Transverse colon (tissue), 4 donors: Measurements from ENCODE around the gene UBAC2.
A peak's percentile ranks its signal among the peaks of the same experiment; 100 is the strongest.

Experiments used
- EP300 ChIP-seq: sonication (generic); formaldehyde crosslinking; IDR thresholded peaks from one replicate; pipeline ENCODE4 v1.6.1; 2017; ENCODE audit warnings: antibody characterized with exemption, low read depth
- POLR2A ChIP-seq: fragments of 450-650 bp; IDR thresholded peaks from one replicate; pipeline ENCODE4 v1.6.1; 2016; ENCODE audit warnings: antibody characterized with exemption, mild to moderate bottlenecking, moderate library complexity
- POLR2AphosphoS5 ChIP-seq, 3 donors: sonication (generic); formaldehyde crosslinking; IDR thresholded peaks; one replicate each; pipeline ENCODE4 v1.6.1; 2016; ENCODE audit warnings: antibody characterized with exemption in 3 of 3
- TF ChIP-seq, protein P1 (sequence below), 5 experiments: fragments of 200-600 bp in 3 of 5; fragments of 450-650 bp in 2 of 5; sonication (generic) in 3 of 5; IDR thresholded peaks; 1 replicate in 2 of 5; 2 replicates in 3 of 5; pipeline ENCODE4 v1.5.1; 2016 to 2017; ENCODE audit warnings: antibody characterized with exemption in 5 of 5, inconsistent platforms in 3 of 5, mild to moderate bottlenecking in 2 of 5, moderate library complexity in 1 of 5

GRCh38 chr13:99265821-99266426 is 65.3 kb downstream of the UBAC2 start:
- TF ChIP-seq, protein P1, sequence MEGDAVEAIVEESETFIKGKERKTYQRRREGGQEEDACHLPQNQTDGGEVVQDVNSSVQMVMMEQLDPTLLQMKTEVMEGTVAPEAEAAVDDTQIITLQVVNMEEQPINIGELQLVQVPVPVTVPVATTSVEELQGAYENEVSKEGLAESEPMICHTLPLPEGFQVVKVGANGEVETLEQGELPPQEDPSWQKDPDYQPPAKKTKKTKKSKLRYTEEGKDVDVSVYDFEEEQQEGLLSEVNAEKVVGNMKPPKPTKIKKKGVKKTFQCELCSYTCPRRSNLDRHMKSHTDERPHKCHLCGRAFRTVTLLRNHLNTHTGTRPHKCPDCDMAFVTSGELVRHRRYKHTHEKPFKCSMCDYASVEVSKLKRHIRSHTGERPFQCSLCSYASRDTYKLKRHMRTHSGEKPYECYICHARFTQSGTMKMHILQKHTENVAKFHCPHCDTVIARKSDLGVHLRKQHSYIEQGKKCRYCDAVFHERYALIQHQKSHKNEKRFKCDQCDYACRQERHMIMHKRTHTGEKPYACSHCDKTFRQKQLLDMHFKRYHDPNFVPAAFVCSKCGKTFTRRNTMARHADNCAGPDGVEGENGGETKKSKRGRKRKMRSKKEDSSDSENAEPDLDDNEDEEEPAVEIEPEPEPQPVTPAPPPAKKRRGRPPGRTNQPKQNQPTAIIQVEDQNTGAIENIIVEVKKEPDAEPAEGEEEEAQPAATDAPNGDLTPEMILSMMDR (IDR thresholded peaks at IDR 0.05): peak; percentile 51 to 74 (median 62)
- no peak for TF ChIP-seq POLR2AphosphoS5 (IDR thresholded peaks at IDR 0.05)
- no peak for TF ChIP-seq POLR2A
- TF ChIP-seq EP300: no peak
